C4-2B (cell line): ENCODE results near the gene RGS7BP.

Experiments
- H3K27ac ChIP-seq: fragments of 450-650 bp; 2 replicates; pipeline ENCODE4 v1.5.1; 2017
- CTCF ChIP-seq: fragments of 450-650 bp; conservative IDR thresholded peaks from 2 replicates; pipeline ENCODE4 v1.5.1; 2017; ENCODE audit warnings: mild to moderate bottlenecking
- ZFX ChIP-seq: fragments of 450-650 bp; IDR thresholded peaks from 2 replicates; pipeline ENCODE4 v1.6.1; 2017

The RGS7BP gene

GRCh38 chr5:64516216-64516615 lies 10.4 kb downstream of the RGS7BP start:
- TF ChIP-seq ZFX (no peak), CTCF (no peak)
- H3K27ac ChIP-seq: no peak overlapping the region

GRCh38 chr5:64518793-64519192 lies 13.0 kb downstream of the RGS7BP start:
- TF ChIP-seq CTCF: no peak
- TF ChIP-seq ZFX: no peak
- no peak overlapping the region for H3K27ac ChIP-seq

- TF ChIP-seq ZFX (no peak), CTCF (no peak)
- no peak overlapping the region for H3K27ac ChIP-seq
These were observed 13.4 kb downstream of the RGS7BP start for GRCh38 chr5:64519263-64519662.

GRCh38 chr5:64526734-64527439 lies 21.1 kb downstream of the RGS7BP start:
- H3K27ac ChIP-seq: no peak overlapping the region
- no peak for TF ChIP-seq CTCF
- TF ChIP-seq ZFX: no peak

GRCh38 chr5:64530076-64530475 lies 24.3 kb downstream of the RGS7BP start:
- no peak for TF ChIP-seq ZFX
- TF ChIP-seq CTCF: no peak
- no peak overlapping the region for H3K27ac ChIP-seq

- H3K27ac ChIP-seq: no peak overlapping the region
- TF ChIP-seq ZFX: no peak
- TF ChIP-seq CTCF: no peak
These were observed 26.4 kb downstream of the RGS7BP start for GRCh38 chr5:64532212-64532611.

- no peak overlapping the region for H3K27ac ChIP-seq
- TF ChIP-seq CTCF: no peak
- no peak for TF ChIP-seq ZFX
These were observed 26.8 kb downstream of the RGS7BP start for GRCh38 chr5:64532657-64533056.
